HCT116 (cell line): ENCODE results near the gene NACC2. TPM values are rescaled to one million over a fixed set of nuclear protein-coding genes. Genes with fewer than 3 reads are reported as not detected.

Source experiments
- ATAC-seq: fragments of 200-7000 bp; cut with Tn5 transposase; 2 replicates; pipeline ENCODE4 v1.9.1; 2020; ENCODE audit warnings: mild to moderate bottlenecking, moderate library complexity
- BruUV-seq: library from RNA; stranded (reverse); fragments of 400-500 nt; replicated peaks from 2 replicates; lab custom pipeline; 2021; lab: Mats Ljungman, UMichigan
- CTCF ChIA-PET: fragments of 300-600 bp; sonication (Branson Sonifier 250); formaldehyde crosslinking; loops from one replicate; lab custom pipeline; 2021; ENCODE audit warnings: antibody characterized with exemption; lab: Charles Lee
- POLR2A ChIA-PET: fragments of 300-600, 350-600 bp; sonication (Branson Sonifier 250); formaldehyde crosslinking; loops from one replicate; lab custom pipeline; 2021; ENCODE audit warnings: antibody characterized with exemption; lab: Charles Lee
- RAD21 ChIA-PET, 2 experiments: fragments of 300-600 bp; sonication (Branson Sonifier 250); formaldehyde crosslinking; loops; one replicate each; lab custom pipeline; 2023; ENCODE audit warnings: low total read pairs in 2 of 2; ENCODE audit not compliant: uncharacterized antibody in 2 of 2, unreplicated experiment in 2 of 2, low non-redundant PET in 1 of 2; lab: Charles Lee
- DNase-seq: peaks from one replicate; pipeline ENCODE4 v3.0.0-alpha.2; 2010; ENCODE audit warnings: low read depth, low spot score
- H2AFZ ChIP-seq: fragments of 200-600 bp; shearing (Covaris generic), sonication (generic); 2 replicates; pipeline ENCODE4 v1.6.1; 2017; ENCODE audit warnings: low read depth, mixed run types, mixed read lengths, antibody characterized with exemption, low read length; ENCODE audit not compliant: poor library complexity, severe bottlenecking
- H3K27ac ChIP-seq: 2 replicates; pipeline ENCODE4 v1.5.1; 2012; ENCODE audit warnings: low read depth, low read length
- H3K27me3 ChIP-seq: fragments of 200-600 bp; sonication (generic); 2 replicates; pipeline ENCODE4 v1.6.1; 2016; ENCODE audit warnings: mixed run types, low read length, mixed read lengths; ENCODE audit not compliant: insufficient read depth
- H3K36me3 ChIP-seq, 2 experiments: fragments of 200-500 bp in 1 of 2; fragments of 200-600 bp in 1 of 2; sonication (Bioruptor generic) in 1 of 2; sonication (generic) in 1 of 2; 2 replicates each; pipeline versions ENCODE4 v1.5.1 to v1.6.1; 2014 to 2016; ENCODE audit warnings: low read length in 2 of 2, inconsistent platforms in 1 of 2, mixed read lengths in 1 of 2, mixed run types in 1 of 2; ENCODE audit not compliant: insufficient read depth in 2 of 2, control insufficient read depth in 1 of 2
- H3K4me1 ChIP-seq, 2 experiments: fragments of 200-600 bp in 1 of 2; sonication (generic) in 1 of 2; 2 replicates each; pipeline versions ENCODE4 v1.5.1 to v1.6.1; 2012 to 2017; ENCODE audit warnings: low read length in 2 of 2, inconsistent platforms in 1 of 2, mild to moderate bottlenecking in 1 of 2, mixed read lengths in 1 of 2, mixed run types in 1 of 2, moderate library complexity in 1 of 2; ENCODE audit not compliant: insufficient read depth in 2 of 2, control insufficient read depth in 1 of 2
- H3K4me2 ChIP-seq: fragments of 200-600 bp; sonication (generic); 2 replicates; pipeline ENCODE4 v1.6.1; 2017; ENCODE audit warnings: mixed run types, low read length, mixed read lengths
- H3K4me3 ChIP-seq, 2 experiments: fragments of 200-600 bp in 1 of 2; sonication (generic) in 1 of 2; replicated peaks in 1 of 2; 2 replicates each; pipeline ENCODE4 v1.5.1; 2011 to 2016; ENCODE audit warnings: low read length in 2 of 2, control low read depth in 1 of 2, low read depth in 1 of 2, mild to moderate bottlenecking in 1 of 2, mixed read lengths in 1 of 2, mixed run types in 1 of 2
- H3K79me2 ChIP-seq: fragments of 200-600 bp; sonication (generic); 2 replicates; pipeline ENCODE4 v1.6.1; 2017; ENCODE audit warnings: mild to moderate bottlenecking, mixed run types, low read length, moderate library complexity, mixed read lengths; ENCODE audit not compliant: insufficient read depth
- H3K9ac ChIP-seq: fragments of 200-600 bp; sonication (generic); 2 replicates; pipeline ENCODE4 v1.6.1; 2016; ENCODE audit warnings: low read length, mixed read lengths
- H3K9me2 ChIP-seq: fragments of 200-600 bp; sonication (generic), shearing (Covaris generic); 2 replicates; pipeline ENCODE4 v1.6.1; 2017; ENCODE audit warnings: mixed run types, mild to moderate bottlenecking, moderate library complexity; ENCODE audit not compliant: insufficient read depth
- H3K9me3 ChIP-seq, 2 experiments: fragments of 200-500 bp in 1 of 2; fragments of 200-600 bp in 1 of 2; sonication (Bioruptor generic) in 1 of 2; sonication (generic) in 1 of 2; 2 replicates each; pipeline ENCODE4 v1.6.1; 2014 to 2017; ENCODE audit warnings: low read length in 2 of 2, mixed read lengths in 2 of 2, inconsistent platforms in 1 of 2, low read depth in 1 of 2, mild to moderate bottlenecking in 1 of 2, mixed run types in 1 of 2, moderate library complexity in 1 of 2; ENCODE audit not compliant: control insufficient read depth in 1 of 2, insufficient read depth in 1 of 2
- H4K20me1 ChIP-seq: fragments of 200-600 bp; sonication (generic), shearing (Covaris generic); 2 replicates; pipeline ENCODE4 v1.6.1; 2017; ENCODE audit warnings: mixed run types, mild to moderate bottlenecking, moderate library complexity; ENCODE audit not compliant: insufficient read depth
- CTCF ChIP-seq, 3 experiments: fragments of 200-600 bp in 1 of 3; sonication (generic) in 1 of 3; IDR thresholded peaks in 2 of 3; conservative IDR thresholded peaks in 1 of 3; 2 replicates each; pipeline ENCODE4 v1.5.1; 2012 to 2017; ENCODE audit warnings: low read depth in 2 of 3, low read length in 2 of 3, antibody characterized with exemption in 1 of 3, borderline replicate concordance in 1 of 3, control low read depth in 1 of 3, mild to moderate bottlenecking in 1 of 3, mixed read lengths in 1 of 3, mixed run types in 1 of 3, moderate library complexity in 1 of 3; ENCODE audit not compliant: insufficient read depth in 1 of 3
- ELF1 ChIP-seq: IDR thresholded peaks from 2 replicates; pipeline ENCODE4 v1.6.1; 2012; ENCODE audit warnings: low read depth, borderline replicate concordance
- EZH2phosphoT487 ChIP-seq: fragments of 200-600 bp; IDR thresholded peaks from 2 replicates; pipeline ENCODE4 v1.6.1; 2018; ENCODE audit warnings: antibody characterized with exemption, borderline replicate concordance
- FOSL1 ChIP-seq: IDR thresholded peaks from 2 replicates; pipeline ENCODE4 v1.6.1; 2012; ENCODE audit warnings: low read depth
- JUND ChIP-seq: IDR thresholded peaks from 2 replicates; pipeline ENCODE4 v1.6.1; 2012
- MAX ChIP-seq: IDR thresholded peaks from 2 replicates; pipeline ENCODE4 v1.6.1; 2012
- POLR2AphosphoS5 ChIP-seq: IDR thresholded peaks from 2 replicates; pipeline ENCODE4 v1.6.1; 2011; ENCODE audit warnings: mild to moderate bottlenecking, low read depth, low read length, moderate library complexity
- RAD21 ChIP-seq: IDR thresholded peaks from 2 replicates; pipeline ENCODE4 v1.6.1; 2012; ENCODE audit warnings: low read depth, mild to moderate bottlenecking
- REST ChIP-seq: IDR thresholded peaks from 2 replicates; pipeline ENCODE4 v1.6.1; 2012; ENCODE audit warnings: low read depth
- YY1 ChIP-seq: IDR thresholded peaks from 2 replicates; pipeline ENCODE4 v1.6.1; 2011; ENCODE audit warnings: low read length, low read depth, moderate library complexity, mild to moderate bottlenecking; ENCODE audit not compliant: insufficient replicate concordance; ENCODE audit errors: extremely low read depth
- ZNF274 ChIP-seq: fragments of 200-500 bp; sonication (Bioruptor generic); IDR thresholded peaks from 2 replicates; pipeline ENCODE4 v1.6.1; 2014; ENCODE audit warnings: mild to moderate bottlenecking, low read depth, low read length, inconsistent platforms
- intact Hi-C: fragments of 100-400 bp; cut with micrococcal nuclease; formaldehyde crosslinking; loops from 2 replicates; pipeline ENCODE4 v1.10.0; 2022
- total RNA-seq: library from RNA; stranded (reverse); gene quantifications from one replicate; pipeline ENCODE4 v1.2.1, GENCODE V29; 2021; ENCODE audit not compliant: unreplicated experiment

Gene NACC2
- total RNA-seq, 1 experiment from 2014 or later = 27.8 TPM

GRCh38 chr9:136022731-136023409, 72.2 kb downstream of the NACC2 start:
- Histone ChIP-seq H3K4me1 (no peaks in the 10 kb centered on the region), H3K9me3 (no peaks in the 10 kb centered on the region), H3K9ac (no peak overlapping the region), H3K9me2 (no peaks in the 10 kb centered on the region), H3K4me2 (no peak overlapping the region), H2AFZ (no peak overlapping the region), H3K27ac (no peak overlapping the region), H3K27me3 (no peaks in the 10 kb centered on the region), H3K4me3 (no peak overlapping the region), H3K36me3 (no peaks in the 10 kb centered on the region), H4K20me1 (no peaks in the 10 kb centered on the region), H3K79me2 (peaks cover 49% of the 10 kb centered on the region)
- DNase-seq (no peak), ATAC-seq (no peak)
- BruUV-seq = no TSS peak
- TF ChIP-seq JUND (no peak), RAD21 (no peak), REST (no peak), EZH2phosphoT487 (no peak), POLR2AphosphoS5 (no peak), ZNF274 (no peak), ELF1 (no peak), CTCF (IDR thresholded peaks at IDR 0.05 in 2 of 3, conservative IDR thresholded peaks at IDR 0.05 in 1 of 3; ENCODE audit: borderline replicate concordance in 1 of 3, insufficient read depth in 1 of 3, low read depth in 2 of 3, low read length in 2 of 3) (no peak), FOSL1 (no peak), YY1 (no peak), MAX (no peak)
- ChIA-PET POLR2A (no interaction called here), RAD21 (no interaction called here), CTCF (no interaction called here)
- intact Hi-C loops = no loop called here
